GM12801 (cell line): ENCODE measurements around the gene EPOP.

Experiments used
- TF ChIP-seq, protein P1 (sequence below): IDR thresholded peaks from one replicate; pipeline ENCODE4 v1.5.1; 2011; ENCODE audit warnings: control low read depth; ENCODE audit not compliant: insufficient read length; ENCODE audit errors: extremely low read depth

EPOP gene

DNA sequence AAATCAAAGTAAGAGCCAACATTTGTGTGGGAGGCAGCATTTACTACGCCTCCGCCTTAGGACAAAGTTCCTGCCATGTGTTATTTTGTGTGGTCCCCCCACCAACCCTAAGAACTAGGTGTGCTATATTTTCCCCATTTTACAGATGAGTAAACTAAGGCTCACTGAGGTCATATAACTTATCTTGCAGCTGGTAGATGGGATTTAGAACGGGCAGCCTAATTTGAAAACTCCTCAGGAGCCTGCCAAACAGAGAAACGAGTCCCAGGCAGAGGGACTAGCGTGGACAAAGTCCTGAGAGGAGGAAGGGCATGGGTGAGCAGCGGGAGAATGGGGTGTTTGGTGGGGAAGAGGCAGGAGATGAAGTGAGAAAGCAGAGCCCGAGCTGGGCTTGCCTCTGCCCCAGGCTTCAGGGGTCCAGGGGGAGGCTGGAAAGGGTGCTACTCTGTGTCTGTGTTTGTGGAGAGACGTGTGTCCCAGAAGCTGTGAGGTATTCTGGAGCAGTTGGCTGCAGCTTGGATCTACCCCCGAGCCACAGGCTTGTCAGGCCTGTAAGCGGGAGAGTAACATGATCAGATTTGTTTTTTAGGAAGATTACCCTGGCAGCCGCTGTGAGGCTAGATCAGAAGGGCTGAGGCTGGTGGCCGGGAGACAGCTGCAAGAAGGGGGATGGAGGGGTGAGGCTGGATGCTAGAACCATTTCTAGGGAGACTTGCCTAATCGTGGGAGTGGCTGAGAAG lies 35.3 kb upstream of the EPOP start:
- TF ChIP-seq, protein P1, sequence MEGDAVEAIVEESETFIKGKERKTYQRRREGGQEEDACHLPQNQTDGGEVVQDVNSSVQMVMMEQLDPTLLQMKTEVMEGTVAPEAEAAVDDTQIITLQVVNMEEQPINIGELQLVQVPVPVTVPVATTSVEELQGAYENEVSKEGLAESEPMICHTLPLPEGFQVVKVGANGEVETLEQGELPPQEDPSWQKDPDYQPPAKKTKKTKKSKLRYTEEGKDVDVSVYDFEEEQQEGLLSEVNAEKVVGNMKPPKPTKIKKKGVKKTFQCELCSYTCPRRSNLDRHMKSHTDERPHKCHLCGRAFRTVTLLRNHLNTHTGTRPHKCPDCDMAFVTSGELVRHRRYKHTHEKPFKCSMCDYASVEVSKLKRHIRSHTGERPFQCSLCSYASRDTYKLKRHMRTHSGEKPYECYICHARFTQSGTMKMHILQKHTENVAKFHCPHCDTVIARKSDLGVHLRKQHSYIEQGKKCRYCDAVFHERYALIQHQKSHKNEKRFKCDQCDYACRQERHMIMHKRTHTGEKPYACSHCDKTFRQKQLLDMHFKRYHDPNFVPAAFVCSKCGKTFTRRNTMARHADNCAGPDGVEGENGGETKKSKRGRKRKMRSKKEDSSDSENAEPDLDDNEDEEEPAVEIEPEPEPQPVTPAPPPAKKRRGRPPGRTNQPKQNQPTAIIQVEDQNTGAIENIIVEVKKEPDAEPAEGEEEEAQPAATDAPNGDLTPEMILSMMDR, result no peak

DNA sequence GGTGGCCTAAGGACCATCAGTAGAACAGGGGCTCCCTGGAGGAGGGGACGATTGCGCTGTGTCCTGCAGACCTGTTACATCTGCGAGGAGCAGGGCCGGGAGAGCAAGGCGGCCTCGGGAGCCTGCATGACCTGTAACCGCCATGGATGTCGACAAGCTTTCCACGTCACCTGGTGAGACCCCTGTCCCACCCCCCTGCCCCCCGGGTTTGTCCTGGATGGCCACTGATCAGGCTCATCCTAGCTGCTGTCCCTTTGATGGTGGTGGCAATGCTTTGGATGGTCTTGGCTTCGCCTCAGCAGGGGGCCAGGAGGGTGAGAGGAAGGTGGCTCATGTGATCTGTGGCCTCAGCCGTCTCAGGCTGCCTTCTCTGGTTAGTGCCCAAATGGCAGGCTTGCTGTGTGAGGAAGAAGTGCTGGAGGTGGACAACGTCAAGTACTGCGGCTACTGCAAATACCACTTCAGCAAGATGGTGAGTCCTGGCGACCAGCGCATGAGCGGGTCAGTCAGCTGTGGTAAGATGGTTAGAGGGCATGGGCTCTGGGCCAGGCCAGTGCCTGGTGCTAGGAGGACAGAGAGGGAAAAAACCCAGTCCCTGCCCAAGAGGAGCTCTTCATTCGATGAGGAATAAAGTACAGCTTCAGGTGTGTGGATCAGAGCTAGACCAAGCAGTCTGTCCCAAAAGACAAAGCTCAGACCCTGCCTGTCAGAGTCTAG lies 34.5 kb upstream of the EPOP start:
- TF ChIP-seq, protein P1, result no peak

DNA sequence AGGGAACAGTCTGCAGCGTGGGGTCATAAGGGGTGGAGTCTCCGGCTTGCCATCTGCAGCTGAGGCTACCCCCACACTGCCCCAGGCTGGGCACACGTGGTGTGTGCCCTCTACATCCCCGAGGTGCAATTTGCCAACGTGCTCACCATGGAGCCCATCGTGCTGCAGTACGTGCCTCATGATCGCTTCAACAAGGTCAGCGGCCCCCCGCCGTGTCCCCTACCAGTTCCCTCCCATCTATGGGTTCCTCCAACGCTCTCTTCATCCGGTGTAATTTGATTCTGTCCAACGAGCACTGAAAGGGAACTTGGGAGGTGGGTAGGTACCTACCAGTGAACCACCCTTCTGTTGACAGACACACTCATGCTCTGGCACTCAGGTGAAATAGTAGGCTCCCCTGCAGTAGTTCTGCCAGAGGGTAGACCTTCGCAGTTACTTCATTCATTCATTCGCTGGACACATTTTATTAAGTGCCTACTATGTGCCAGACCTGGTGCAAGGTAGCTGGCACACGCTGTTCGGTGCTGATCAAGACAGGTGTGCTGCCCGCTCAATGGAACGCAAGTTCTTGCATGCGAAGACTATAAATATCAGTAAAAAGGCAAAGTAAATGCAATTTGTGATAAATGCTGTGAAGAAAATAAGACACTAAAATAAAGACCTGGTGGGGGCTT lies 33.1 kb upstream of the EPOP start:
- TF ChIP-seq, protein P1, result no peak

DNA sequence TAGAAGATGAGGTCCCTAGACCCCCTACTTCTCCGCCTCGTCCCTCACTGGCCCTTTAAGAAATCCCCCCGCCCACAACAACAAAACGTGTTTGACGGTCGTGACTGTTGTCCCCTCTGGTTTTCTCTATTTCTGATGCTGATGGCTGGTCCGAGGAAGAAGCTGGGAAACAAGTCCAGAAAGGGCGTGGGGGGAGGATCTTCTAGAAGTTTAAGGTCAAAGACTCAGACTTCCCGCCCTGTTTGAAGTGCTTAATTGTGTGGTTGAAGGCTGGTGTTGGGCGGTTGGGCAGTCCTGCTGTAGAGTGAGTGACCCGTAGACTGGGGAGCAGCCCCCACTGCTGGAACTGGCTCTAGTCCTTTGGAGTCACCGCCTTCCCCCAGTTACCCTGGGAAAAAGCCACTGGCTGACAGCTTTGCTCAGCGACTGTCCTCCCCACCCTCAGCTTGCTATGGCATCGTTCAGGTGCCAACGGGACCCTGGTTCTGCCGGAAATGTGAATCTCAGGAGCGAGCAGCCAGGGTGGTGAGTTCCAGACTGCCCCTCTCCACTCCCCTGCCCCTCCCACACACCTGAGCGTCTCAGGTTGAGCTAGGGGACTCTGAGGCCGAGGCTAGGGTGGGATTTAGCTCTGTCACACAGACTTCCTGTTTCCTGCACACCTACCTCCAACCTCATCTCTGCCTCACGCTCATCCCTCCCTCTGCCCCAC lies 31.9 kb upstream of the EPOP start:
- TF ChIP-seq, protein P1, result no peak

DNA sequence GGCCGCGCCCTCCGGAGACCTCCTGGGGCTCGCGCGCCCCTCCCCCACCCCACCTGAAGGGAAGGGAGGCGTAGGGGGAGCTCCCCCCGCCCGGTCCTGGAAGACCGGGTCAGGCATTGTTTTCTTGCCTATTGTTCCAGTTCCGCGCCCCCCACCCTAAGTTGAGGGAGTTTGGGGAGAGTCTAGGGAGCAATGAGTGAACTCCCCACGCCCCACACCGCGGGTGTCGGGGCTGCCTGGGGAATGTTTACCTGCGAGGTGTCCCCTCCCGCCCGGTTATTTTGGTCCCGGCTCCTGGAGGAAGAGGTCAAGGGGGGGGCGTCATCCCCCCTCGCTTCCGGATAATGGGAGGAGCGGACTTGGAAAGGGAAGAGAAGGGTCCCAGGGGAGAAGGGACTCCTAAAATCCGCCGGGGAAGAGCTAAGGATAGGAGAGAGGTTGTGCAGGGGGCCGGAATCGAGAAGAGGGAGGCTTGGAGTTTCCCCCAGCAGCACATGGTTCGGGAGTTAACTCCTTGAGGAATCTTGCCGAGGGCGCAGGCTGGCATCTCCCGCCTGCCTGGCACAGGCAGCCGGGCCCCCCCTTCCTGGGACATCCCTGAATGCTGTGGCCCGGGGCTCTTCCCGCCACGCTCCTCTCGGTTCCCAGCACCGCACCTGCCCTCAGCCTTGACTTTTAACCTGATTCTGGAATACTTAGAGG lies 31.2 kb upstream of the EPOP start:
- TF ChIP-seq, protein P1, result no peak

DNA sequence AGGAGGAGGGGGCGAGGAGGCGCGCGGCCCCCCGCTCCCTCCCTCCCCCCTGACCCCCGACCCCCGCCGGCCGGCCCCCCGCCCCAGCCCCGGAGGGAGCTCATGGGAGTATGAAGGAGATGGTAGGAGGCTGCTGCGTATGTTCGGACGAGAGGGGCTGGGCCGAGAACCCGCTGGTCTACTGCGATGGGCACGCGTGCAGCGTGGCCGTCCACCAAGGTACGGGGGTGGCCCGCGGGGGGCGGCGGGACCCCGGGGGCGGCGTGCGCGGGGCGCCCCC lies 30.7 kb upstream of the EPOP start:
- TF ChIP-seq, protein P1, result no peak
